Esophagus squamous epithelium (tissue), 5 donors: Measurements from ENCODE around the gene KBTBD13. TPM values are rescaled to one million over a fixed set of nuclear protein-coding genes. Genes with fewer than 3 reads are reported as not detected.
A peak's percentile ranks its signal among the peaks of the same experiment; 100 is the strongest.

Source experiments
- DNase-seq: peaks from one replicate; lab custom pipeline; 2025; lab: John Stamatoyannopoulos, UW
- H3K27ac ChIP-seq, 4 donors: fragments of 200-600 bp; sonication (generic); one replicate each; pipeline ENCODE4 v1.5.1; 2016 to 2019; ENCODE audit warnings: mild to moderate bottlenecking in 1 of 4
- H3K27me3 ChIP-seq, 4 donors: fragments of 200-600 bp; sonication (generic); 1 replicate in 3 of 4; 2 replicates in 1 of 4; pipeline versions ENCODE4 v1.5.1 to v1.6.0; 2017 to 2021; ENCODE audit warnings: antibody characterized with exemption in 1 of 4
- H3K36me3 ChIP-seq, 3 donors: fragments of 200-600 bp; sonication (generic); one replicate each; pipeline ENCODE4 v1.5.1; 2016 to 2019
- H3K4me1 ChIP-seq, 3 donors: fragments of 200-600 bp; sonication (generic); one replicate each; pipeline ENCODE4 v1.5.1; 2017 to 2019
- H3K4me3 ChIP-seq, 4 donors: fragments of 200-600 bp; sonication (generic); 1 replicate in 3 of 4; 2 replicates in 1 of 4; pipeline ENCODE4 v1.5.1; 2016 to 2019; ENCODE audit warnings: mild to moderate bottlenecking in 2 of 4, moderate library complexity in 1 of 4
- H3K9me3 ChIP-seq, 3 donors: fragments of 200-600 bp; sonication (generic); one replicate each; pipeline ENCODE4 v1.5.1; 2016 to 2019
- POLR2A ChIP-seq, 4 donors: fragments of 450-650 bp; IDR thresholded peaks; one replicate each; pipeline ENCODE4 v1.6.1; 2017; ENCODE audit warnings: antibody characterized with exemption in 4 of 4, mild to moderate bottlenecking in 4 of 4, moderate library complexity in 3 of 4
- WGBS, 2 donors: methylation state at CpG; one replicate each; pipeline ENCODE4 v1.1.5; 2018; 5-methylcytosine and 5-hydroxymethylcytosine counted together
- intact Hi-C: fragments of 100-400 bp; cut with DNase I; formaldehyde crosslinking; loops from one replicate; pipeline ENCODE4 v1.15.0; 2022
- total RNA-seq, 4 donors: library from RNA; depleted of rRNA; stranded (reverse); fragments of >200 nt; gene quantifications; one replicate each; pipeline ENCODE4 v1.1.0, GENCODE V29; 2016
- TF ChIP-seq, protein P1 (sequence below), 6 experiments: fragments of 450-650 bp in 4 of 6; fragments of 200-600 bp in 2 of 6; sonication (generic) in 2 of 6; IDR thresholded peaks; one replicate each; pipeline ENCODE4 v1.5.1; 2016 to 2019; ENCODE audit warnings: antibody characterized with exemption in 6 of 6, mild to moderate bottlenecking in 4 of 6, moderate library complexity in 4 of 6
- donor health status: DM: yes; HTN: yes; CAD: no.

Gene KBTBD13
- total RNA-seq, 4 donors from 2014 or later: not detected

DNA sequence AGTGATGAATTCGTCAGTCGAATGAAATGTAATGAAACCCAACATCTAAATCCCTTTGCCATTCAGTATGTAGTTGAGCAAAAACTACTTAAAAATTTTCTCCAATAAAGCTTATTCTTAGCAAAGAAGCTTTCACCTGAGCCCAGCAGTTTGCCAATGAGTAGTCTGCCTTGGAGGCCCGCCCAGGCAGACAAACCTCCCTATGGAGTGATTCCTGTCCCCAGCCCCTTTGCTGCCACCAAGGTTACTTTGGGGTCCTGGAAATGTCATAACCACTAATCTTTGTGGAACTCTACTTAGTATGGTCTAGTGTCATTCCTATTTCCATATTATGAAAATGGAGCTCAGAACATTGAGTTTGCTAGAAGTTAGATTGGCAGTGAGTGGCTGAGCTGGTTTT, 26.4 kb downstream of the KBTBD13 start:
- no peak for DNase-seq
- intact Hi-C loops: no loop called here
- TF ChIP-seq POLR2A (IDR thresholded peaks at IDR 0.05): no peak
- TF ChIP-seq, protein P1, sequence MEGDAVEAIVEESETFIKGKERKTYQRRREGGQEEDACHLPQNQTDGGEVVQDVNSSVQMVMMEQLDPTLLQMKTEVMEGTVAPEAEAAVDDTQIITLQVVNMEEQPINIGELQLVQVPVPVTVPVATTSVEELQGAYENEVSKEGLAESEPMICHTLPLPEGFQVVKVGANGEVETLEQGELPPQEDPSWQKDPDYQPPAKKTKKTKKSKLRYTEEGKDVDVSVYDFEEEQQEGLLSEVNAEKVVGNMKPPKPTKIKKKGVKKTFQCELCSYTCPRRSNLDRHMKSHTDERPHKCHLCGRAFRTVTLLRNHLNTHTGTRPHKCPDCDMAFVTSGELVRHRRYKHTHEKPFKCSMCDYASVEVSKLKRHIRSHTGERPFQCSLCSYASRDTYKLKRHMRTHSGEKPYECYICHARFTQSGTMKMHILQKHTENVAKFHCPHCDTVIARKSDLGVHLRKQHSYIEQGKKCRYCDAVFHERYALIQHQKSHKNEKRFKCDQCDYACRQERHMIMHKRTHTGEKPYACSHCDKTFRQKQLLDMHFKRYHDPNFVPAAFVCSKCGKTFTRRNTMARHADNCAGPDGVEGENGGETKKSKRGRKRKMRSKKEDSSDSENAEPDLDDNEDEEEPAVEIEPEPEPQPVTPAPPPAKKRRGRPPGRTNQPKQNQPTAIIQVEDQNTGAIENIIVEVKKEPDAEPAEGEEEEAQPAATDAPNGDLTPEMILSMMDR (IDR thresholded peaks at IDR 0.05): no peak
- H3K9me3 ChIP-seq: no peaks in the 10 kb centered on the region
- no peak overlapping the region for H3K27ac ChIP-seq
- H3K27me3 ChIP-seq: no peaks in the 10 kb centered on the region
- WGBS, 2 donors: 97% methylated on average over 3 of the region's 3 CpGs
- peaks cover 0 to 78% (median 13%) of the 10 kb centered on the region in 3 donors for H3K36me3 ChIP-seq
- no peak overlapping the region for H3K4me3 ChIP-seq
- peaks cover 12 to 33% (median 14%) of the 10 kb centered on the region in 3 donors for H3K4me1 ChIP-seq

DNA sequence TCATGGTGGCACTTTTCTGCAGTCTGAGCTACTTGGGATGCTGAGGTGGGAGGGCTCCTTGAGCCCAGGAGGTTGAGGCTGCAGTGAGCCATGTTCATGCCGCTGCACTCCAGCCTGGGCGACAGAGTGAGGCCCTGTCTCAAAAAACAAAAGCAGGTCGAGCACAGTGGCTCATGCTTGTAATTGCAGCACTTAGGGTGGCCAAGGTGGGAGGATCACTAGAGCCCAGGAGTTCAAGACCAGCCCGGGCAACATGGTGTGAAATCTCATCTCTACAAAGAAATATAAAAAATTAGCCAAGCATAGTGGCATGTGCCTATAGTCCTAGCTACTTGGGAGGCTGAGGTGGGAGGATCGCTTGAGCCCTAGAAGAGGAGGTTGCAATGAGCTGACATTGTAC, 28.5 kb downstream of the KBTBD13 start:
- Histone ChIP-seq H3K27ac (no peak overlapping the region), H3K27me3 (no peaks in the 10 kb centered on the region), H3K4me1 (peaks cover 12 to 34% (median 14%) of the 10 kb centered on the region in 3 donors), H3K4me3 (no peak overlapping the region), H3K9me3 (no peaks in the 10 kb centered on the region), H3K36me3 (peaks cover 0 to 61% (median 4%) of the 10 kb centered on the region in 3 donors)
- intact Hi-C loops: no loop called here
- no peak for DNase-seq
- TF ChIP-seq, protein P1 (IDR thresholded peaks at IDR 0.05): no peak
- no peak for TF ChIP-seq POLR2A (IDR thresholded peaks at IDR 0.05)
- 83 to 84% methylated on average over 5 of the region's 5 CpGs for WGBS, 2 donors

DNA sequence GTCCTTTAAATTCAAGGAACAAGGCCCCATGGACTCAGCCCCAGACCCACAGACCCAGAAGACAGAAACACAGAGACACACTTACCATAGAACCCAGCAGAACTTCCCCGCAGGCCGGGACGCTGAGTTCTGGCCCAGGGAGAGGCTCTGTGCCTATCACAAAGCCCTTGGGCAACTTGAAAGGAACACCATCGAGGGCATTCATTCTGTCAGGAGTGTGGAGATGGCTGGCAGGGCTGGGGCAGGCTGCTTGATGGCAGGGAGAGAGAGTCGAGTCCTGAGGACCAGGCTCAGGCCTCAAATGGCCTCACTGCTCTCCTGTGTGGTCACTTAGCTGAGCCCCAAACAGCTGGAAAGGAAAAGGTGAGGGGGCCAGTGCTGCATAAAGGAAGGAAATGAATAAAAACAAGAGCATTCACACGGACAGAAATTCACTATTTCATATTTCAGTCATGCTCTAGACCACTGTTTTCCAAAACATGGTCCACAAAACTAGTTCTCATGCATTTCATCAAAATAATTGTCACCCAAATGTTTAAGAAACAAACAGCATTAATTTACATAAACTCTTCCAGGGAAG, 29.6 kb downstream of the KBTBD13 start:
- WGBS, 2 donors: 60 to 72% methylated on average over 3 to 5 of the region's 6 CpGs
- intact Hi-C loops: no loop called here
- H3K27me3 ChIP-seq: no peaks in the 10 kb centered on the region
- no peak overlapping the region for H3K27ac ChIP-seq
- TF ChIP-seq, protein P1 (IDR thresholded peaks at IDR 0.05): no peak
- TF ChIP-seq POLR2A (IDR thresholded peaks at IDR 0.05): no peak
- H3K9me3 ChIP-seq: no peaks in the 10 kb centered on the region
- peaks cover 0 to 64% (median 4%) of the 10 kb centered on the region in 3 donors for H3K36me3 ChIP-seq
- H3K4me3 ChIP-seq: no peak overlapping the region
- H3K4me1 ChIP-seq: peaks cover 6 to 34% (median 11%) of the 10 kb centered on the region in 3 donors
- DNase-seq: no peak

DNA sequence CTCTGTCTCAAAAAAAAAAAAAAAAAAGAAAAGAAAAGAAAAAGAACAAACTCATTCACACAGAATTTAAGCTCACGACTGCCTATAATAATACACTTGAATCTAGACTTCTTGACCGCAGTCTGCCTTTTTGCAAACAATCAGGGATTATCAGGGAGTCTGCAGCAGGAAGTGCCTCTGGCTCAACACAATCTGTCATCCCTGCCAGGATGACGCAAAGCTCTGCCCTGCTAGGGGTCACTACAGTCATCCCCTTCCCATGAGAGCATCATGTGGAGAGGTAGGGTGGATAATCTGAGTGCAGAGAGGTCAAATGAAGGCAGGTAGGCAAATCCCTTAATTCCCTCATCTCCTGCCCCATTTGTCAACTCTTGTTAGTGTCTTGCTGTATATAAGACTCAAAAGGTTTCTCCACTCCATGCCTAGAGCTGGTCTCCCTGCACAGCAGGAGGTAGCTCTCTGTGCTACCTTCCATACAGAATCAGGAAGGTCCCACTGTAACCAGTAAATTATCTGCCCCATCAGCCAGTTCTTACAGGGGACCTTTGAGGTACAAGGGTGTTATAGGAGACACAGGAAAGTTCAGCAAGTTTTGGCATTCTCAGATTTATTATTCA, 34.2 kb downstream of the KBTBD13 start:
- no peak overlapping the region for H3K4me3 ChIP-seq
- no peak for TF ChIP-seq POLR2A (IDR thresholded peaks at IDR 0.05)
- TF ChIP-seq, protein P1 (IDR thresholded peaks at IDR 0.05): no peak
- intact Hi-C loops: no loop called here
- H3K27ac ChIP-seq: peak overlapping the region in 2 of 4 donors; percentile 25 to 59
- DNase-seq: no peak
- H3K4me1 ChIP-seq: peaks cover 0 to 17% (median 0%) of the 10 kb centered on the region in 3 donors
- no peaks in the 10 kb centered on the region for H3K9me3 ChIP-seq
- H3K27me3 ChIP-seq: no peaks in the 10 kb centered on the region
- 31 to 39% methylated on average over 3 of the region's 3 CpGs for WGBS, 2 donors
- peaks cover 0 to 73% (median 14%) of the 10 kb centered on the region in 3 donors for H3K36me3 ChIP-seq

DNA sequence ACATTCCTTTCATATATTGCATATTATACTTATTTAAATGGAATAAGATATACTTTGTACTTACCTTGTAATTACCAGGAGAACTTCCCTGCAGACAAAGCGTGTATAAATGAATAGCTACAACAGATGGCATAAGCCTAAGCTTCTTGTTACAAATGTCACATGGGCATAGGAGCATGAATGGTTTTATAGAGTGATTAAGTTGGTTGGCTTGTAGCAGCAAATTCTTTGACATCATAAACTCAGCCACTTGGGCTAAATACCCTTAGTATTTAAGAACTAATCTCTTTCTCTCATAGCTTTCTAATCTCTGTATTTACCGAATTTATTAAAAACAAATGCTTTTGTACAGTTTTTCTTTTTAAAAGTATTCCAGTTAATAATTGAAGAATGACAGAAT, 38.5 kb downstream of the KBTBD13 start, which contains the start of gene UBAP1L:
TSS of gene UBAP1L (minus strand) at position 115 of the 400 bp plus-strand sequence. CDS start 8,985 bp downstream, outside the sequence.
- no peak within 1 kb of the TSS for H3K4me3 ChIP-seq
- peaks cover 0 to 94% (median 40%) of the 10 kb centered on the region in 3 donors for H3K36me3 ChIP-seq
- no peak within 1 kb of the TSS for H3K27ac ChIP-seq
- no peak for DNase-seq
- no peaks in the 10 kb centered on the region for H3K9me3 ChIP-seq
- TF ChIP-seq, protein P1 (IDR thresholded peaks at IDR 0.05): no peak
- no peak for TF ChIP-seq POLR2A (IDR thresholded peaks at IDR 0.05)
- peaks cover 0 to 12% (median 0%) of the 10 kb centered on the region in 3 donors for H3K4me1 ChIP-seq
- H3K27me3 ChIP-seq: no peaks in the 10 kb centered on the region
- intact Hi-C loops: no loop called here
- 81 to 84% methylated on average over 2 of the region's 2 CpGs for WGBS, 2 donors
